ENCODE measurements around the gene TBK1.

The TBK1 gene

DNA sequence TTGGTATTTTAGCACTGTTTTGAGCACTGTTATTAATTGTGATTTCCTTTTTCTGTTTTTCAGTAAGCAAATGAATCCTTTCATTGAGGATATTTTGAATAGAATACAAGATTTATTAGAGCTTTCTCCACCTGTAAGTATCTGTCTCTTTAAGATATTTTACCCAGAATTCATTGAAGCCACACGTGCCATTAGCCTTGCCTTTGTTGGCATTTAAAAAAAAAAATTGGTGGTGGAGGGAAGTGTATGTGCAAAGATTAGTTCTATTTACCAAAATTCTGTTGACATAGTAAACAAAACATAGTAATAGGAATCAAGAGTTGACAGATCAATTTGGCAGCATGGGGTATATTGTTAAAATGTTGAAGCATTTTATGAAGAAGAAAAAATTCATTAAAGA, 23.9 kb upstream of the TBK1 start:
- TF ChIP-seq, protein P1, sequence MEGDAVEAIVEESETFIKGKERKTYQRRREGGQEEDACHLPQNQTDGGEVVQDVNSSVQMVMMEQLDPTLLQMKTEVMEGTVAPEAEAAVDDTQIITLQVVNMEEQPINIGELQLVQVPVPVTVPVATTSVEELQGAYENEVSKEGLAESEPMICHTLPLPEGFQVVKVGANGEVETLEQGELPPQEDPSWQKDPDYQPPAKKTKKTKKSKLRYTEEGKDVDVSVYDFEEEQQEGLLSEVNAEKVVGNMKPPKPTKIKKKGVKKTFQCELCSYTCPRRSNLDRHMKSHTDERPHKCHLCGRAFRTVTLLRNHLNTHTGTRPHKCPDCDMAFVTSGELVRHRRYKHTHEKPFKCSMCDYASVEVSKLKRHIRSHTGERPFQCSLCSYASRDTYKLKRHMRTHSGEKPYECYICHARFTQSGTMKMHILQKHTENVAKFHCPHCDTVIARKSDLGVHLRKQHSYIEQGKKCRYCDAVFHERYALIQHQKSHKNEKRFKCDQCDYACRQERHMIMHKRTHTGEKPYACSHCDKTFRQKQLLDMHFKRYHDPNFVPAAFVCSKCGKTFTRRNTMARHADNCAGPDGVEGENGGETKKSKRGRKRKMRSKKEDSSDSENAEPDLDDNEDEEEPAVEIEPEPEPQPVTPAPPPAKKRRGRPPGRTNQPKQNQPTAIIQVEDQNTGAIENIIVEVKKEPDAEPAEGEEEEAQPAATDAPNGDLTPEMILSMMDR (IDR thresholded peaks at IDR 0.05; ENCODE audit: low read depth, low read length) = no peak
- TF ChIP-seq, protein P2, sequence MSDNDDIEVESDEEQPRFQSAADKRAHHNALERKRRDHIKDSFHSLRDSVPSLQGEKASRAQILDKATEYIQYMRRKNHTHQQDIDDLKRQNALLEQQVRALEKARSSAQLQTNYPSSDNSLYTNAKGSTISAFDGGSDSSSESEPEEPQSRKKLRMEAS (IDR thresholded peaks at IDR 0.05; ENCODE audit: low read depth, low read length) = no peak
- no peak for TF ChIP-seq POLR2A (IDR thresholded peaks at IDR 0.05; ENCODE audit: extremely low read depth, insufficient read length)
- TF ChIP-seq MYC (IDR thresholded peaks at IDR 0.05; ENCODE audit: low read depth, low read length) = no peak
- no peak overlapping the region for H3K4me3 ChIP-seq (ENCODE audit: low read depth, low read length)
- DNase-seq (ENCODE audit: low read depth) = no peak

GRCh38 chr12:64428956-64429355, 23.0 kb upstream of the TBK1 start:
- no peak for DNase-seq (ENCODE audit: low read depth)
- TF ChIP-seq, protein P1 (IDR thresholded peaks at IDR 0.05; ENCODE audit: low read depth, low read length) = no peak
- TF ChIP-seq MYC (IDR thresholded peaks at IDR 0.05; ENCODE audit: low read depth, low read length) = no peak
- TF ChIP-seq, protein P2 (IDR thresholded peaks at IDR 0.05; ENCODE audit: low read depth, low read length) = no peak
- no peak overlapping the region for H3K4me3 ChIP-seq (ENCODE audit: low read depth, low read length)

DNA sequence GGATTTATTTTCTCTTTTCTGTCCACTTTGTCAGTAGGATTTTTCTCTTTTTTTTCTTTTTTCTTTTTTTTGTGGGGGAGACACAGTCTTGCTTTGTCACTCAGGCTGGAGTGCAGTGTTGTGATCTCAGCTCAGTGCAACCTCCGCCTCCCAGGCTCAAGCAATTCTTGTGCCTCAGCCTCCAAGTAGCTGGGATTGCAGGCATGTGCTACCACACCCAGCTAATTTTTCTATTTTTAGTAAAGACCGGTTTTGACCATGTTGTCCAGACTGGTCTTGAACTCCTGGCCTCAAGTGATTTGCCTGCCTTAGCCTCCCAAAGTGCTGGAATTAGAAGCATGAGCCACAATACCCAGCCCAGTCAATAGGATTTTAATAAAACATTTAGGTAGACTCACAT, 21.0 kb upstream of the TBK1 start:
- no peak overlapping the region for H3K4me3 ChIP-seq (ENCODE audit: low read depth, low read length)
- TF ChIP-seq, protein P2 (IDR thresholded peaks at IDR 0.05; ENCODE audit: low read depth, low read length) = no peak
- TF ChIP-seq POLR2A (IDR thresholded peaks at IDR 0.05; ENCODE audit: extremely low read depth, insufficient read length) (no peak), MYC (IDR thresholded peaks at IDR 0.05; ENCODE audit: low read depth, low read length) (no peak)
- TF ChIP-seq, protein P1 (IDR thresholded peaks at IDR 0.05; ENCODE audit: low read depth, low read length) = no peak
- no peak for DNase-seq (ENCODE audit: low read depth)

DNA sequence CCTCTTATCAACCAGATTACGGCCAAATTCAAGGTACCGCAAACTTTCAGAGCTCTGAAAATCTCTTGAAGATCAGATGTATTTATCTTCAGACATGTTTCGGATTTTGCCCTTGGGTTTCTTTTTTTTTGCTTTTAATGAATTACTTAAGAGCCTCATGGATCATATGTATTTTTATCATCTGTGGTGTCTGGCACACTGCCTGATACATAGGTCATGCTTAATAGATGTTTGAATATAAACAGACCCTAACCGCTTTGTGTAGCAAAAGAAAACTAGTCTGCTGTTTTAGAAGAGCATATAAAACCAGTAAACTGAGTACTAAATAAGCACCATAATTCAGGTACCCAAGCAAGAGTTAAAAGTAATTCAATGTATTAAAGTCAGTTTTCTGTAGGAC, 20.1 kb upstream of the TBK1 start:
- no peak for DNase-seq (ENCODE audit: low read depth)
- TF ChIP-seq, protein P2 (IDR thresholded peaks at IDR 0.05; ENCODE audit: low read depth, low read length) = no peak
- TF ChIP-seq MYC (IDR thresholded peaks at IDR 0.05; ENCODE audit: low read depth, low read length) (no peak), POLR2A (IDR thresholded peaks at IDR 0.05; ENCODE audit: extremely low read depth, insufficient read length) (no peak)
- TF ChIP-seq, protein P1 (IDR thresholded peaks at IDR 0.05; ENCODE audit: low read depth, low read length) = no peak
- no peak overlapping the region for H3K4me3 ChIP-seq (ENCODE audit: low read depth, low read length)

- DNase-seq (ENCODE audit: low read depth) = no peak
- no peak overlapping the region for H3K4me3 ChIP-seq (ENCODE audit: low read depth, low read length)
- TF ChIP-seq MYC (IDR thresholded peaks at IDR 0.05; ENCODE audit: low read depth, low read length) (no peak), POLR2A (IDR thresholded peaks at IDR 0.05; ENCODE audit: extremely low read depth, insufficient read length) (no peak)
- TF ChIP-seq, protein P2 (IDR thresholded peaks at IDR 0.05; ENCODE audit: low read depth, low read length) = no peak
- TF ChIP-seq, protein P1 (IDR thresholded peaks at IDR 0.05; ENCODE audit: low read depth, low read length) = no peak
Measured at GRCh38 chr12:64433915-64434314, 18.0 kb upstream of the TBK1 start.

GRCh38 chr12:64440100-64440499, 11.8 kb upstream of the TBK1 start:
- TF ChIP-seq MYC (IDR thresholded peaks at IDR 0.05; ENCODE audit: low read depth, low read length) = no peak
- no peak for TF ChIP-seq POLR2A (IDR thresholded peaks at IDR 0.05; ENCODE audit: extremely low read depth, insufficient read length)
- TF ChIP-seq, protein P2 (IDR thresholded peaks at IDR 0.05; ENCODE audit: low read depth, low read length) = no peak
- TF ChIP-seq, protein P1 (IDR thresholded peaks at IDR 0.05; ENCODE audit: low read depth, low read length) = no peak
- no peak for DNase-seq (ENCODE audit: low read depth)
- no peak overlapping the region for H3K4me3 ChIP-seq (ENCODE audit: low read depth, low read length)

Measured in NB4 (cell line).